Colon (tissue), 2 donors: Measurements from ENCODE around the gene DLG4.
A peak's percentile ranks its signal among the peaks of the same experiment; 100 is the strongest.
"Not testable (repeated sequence)": the region's sequence is repeated elsewhere in the genome, so short reads cannot be mapped to it uniquely, and the experiment has no call there.

Experiments
- FAIRE-seq: peaks from 2 replicates; lab custom pipeline; 2012; peaks lifted over from hg19 to GRCh38; lab: Jason Lieb, UNC
- donor health status: control.
- donor health status: control.

Gene DLG4

DNA sequence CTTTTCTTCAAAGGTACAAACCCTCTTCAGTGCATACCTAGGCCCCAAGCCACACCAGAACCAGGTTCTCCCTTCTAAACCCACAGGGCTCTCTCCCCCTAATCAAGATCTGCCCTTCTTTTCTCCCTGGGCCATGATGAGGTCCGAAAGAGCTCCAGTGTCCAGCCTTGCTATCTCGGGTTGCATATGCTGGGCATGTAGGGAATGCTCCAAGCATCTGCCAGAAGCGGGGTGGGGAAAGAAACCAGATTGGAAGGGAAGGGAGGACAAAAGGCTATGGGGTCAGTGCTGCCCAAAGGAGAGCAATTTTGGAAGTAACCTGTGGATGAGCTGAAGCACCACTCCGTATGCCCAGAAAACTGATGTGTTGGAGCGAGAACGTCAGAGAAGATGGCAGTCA lies 29.6 kb upstream of the DLG4 start:
- FAIRE-seq = no peak

- no peak for FAIRE-seq
These were observed 29.2 kb upstream of the DLG4 start for GRCh38 chr17:7248796-7249195.

- no peak for FAIRE-seq
These were observed 27.1 kb upstream of the DLG4 start for GRCh38 chr17:7246779-7247178.

GRCh38 chr17:7243838-7244237 lies 24.2 kb upstream of the DLG4 start:
- FAIRE-seq = not testable (repeated sequence)

DNA sequence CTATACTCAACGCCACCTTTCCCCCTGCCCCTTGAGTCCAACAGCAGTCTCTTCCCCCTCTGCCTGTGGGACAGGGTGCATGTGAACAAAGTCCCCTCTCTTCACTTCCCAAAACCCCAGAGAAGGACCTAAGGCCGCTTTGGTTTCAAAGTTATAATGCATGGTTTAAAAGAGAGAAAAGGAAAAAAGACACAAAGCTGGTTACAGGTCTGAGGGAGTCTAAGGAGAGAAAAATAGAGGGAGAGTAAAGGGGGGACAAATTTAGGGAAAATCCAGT lies 23.8 kb upstream of the DLG4 start:
- no peak for FAIRE-seq

DNA sequence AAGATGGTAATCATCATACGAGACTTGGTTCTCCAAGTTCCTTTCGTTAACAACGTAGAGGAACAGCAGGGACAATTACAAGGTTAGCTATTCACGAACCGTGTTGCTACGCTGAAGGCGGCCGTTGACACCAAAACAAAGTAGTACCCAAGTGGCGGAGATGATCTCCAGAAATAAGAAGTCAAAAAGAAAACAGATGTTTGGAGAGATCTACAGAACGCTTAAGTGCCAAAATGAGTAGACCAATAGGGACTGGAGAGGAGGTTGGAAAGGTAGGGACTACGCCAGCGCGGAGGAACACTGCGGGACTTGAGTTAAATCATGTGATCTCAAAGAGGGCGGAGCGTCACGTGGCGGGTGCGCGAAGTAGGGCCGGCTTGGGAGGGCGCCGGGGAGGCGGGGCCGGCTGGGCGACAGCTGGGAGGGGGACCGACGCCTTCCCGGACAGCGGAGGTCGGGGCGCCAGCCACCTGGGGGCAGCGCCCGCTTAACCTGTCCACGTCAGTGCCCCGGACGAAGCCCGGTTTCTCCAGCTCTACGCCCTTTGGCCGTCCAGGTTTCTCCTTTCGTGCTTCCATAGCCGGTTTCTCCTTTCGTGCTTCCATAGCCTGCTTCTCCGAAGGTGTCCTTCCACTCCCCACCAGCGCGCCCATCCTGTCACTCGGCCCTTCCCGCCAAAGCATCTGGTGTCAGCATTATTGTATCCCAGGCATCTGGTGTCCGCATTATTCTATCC lies 23.2 kb upstream of the DLG4 start:
- FAIRE-seq = no peak

DNA sequence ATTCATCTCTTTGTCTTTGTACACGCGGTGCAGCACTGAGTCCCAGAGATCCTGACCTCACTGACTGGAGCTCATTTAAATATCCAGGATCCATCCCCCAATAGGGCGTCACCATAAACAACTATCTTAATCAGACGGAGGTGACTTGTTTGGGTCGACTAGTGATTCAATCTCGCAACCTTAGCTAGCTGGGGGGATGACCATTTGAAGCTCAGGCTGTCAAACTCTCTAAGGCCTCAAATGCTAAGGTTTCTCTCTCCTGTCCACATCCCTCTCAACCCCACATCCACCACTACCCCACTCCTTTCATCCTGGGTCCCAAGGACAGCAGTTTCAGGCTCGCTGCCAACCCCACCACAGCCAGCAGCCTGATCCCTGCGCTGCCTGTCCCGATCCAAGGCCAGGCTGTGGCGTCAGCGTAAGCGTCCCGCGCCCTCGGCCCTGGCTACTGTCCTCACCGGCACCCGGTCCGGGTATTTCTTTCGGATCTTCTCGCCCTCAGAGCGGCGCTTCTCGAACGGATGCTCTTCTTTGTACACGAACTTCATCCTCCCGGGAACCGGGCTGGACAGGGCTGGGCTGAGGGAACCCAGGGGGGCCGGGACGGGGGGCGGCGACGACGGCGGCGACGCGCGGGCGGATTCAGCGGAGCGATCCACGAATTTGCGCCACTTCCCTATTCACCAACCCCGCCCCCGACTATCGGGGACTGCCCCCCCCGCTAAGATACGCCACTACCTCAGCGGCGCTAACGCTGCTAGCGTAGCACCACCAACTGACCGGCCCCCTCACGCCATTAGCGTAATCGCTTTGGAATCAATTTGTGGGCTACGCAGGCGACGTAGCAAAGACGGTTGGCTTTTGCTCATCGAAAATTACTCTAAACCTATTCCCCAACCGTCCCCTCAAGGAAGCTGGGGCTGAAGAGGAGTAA lies 22.4 kb upstream of the DLG4 start, which contains the start of gene GABARAP:
TSS of gene GABARAP (minus strand) at position 667 of the 934 bp plus-strand sequence. CDS start at position 548, 119 bp downstream.
- FAIRE-seq = no peak

- no peak for FAIRE-seq
These were observed 21.6 kb upstream of the DLG4 start for GRCh38 chr17:7241090-7241733.

DNA sequence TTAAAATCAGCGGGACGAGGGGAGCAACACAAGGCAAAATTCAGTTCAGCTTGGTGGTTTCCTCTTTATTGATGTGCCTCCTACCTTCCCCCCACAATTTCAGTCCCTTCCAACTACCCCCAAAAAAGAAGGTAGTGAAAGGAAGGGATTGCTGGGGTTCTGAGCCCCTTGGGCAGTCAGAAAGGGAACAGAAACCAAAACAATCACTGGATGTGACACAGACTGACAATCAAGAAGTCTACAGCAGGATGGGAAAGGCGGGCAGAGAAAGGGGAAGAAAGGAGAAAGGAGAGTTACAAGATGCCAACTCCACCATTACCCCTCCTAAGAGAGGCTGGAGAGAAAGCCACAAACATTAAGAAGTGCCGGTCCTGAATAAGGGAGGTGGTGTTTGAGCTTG lies 20.7 kb upstream of the DLG4 start:
- no peak for FAIRE-seq

DNA sequence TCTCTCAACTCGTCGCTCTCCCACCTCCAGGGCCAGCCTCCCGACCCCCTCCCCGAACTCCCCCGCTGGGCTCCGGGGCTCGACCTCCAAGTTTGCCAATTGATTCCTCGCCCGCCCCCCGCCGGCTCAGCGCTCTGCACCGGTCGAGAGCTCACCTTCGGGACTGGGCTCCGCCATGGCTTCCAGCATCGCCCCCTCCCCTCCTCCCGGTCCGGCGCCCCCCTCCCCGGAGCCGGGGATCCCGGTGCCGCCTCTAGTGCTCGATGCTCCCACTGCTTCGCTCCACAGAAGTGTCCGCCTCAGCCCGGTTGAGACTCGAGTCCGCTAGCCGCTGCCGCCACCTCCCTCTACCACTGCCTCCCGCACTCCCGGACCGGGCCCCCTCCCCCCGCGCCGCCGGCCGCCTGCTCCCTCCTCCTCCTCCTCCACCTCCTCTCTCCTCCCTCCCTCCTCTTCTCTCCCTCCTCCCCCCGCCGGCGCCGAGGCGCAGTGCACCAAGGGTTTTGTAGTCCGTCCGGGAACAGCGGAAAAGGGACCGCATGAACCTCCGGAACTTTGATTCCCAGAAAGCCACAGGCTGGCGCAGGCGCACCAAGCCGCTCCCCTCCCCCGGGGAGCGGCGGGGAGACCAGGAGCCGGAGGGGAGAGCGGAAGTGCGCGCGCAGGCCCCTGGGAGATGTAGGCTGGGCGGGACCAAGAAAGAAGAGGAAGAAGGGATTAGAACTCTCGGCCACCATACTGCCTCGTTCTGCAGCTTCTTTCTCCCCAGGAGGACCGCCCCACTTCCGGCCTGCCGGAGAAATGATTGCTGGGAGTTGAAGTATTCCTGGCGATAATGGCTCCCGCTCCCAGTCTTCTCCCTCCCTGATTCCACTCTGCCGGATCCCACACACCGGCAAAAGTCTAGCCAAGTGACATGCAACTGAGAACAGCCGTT lies 19.7 kb upstream of the DLG4 start, which contains the start of gene PHF23:
TSS of gene PHF23 (minus strand) at position 367 of the 937 bp plus-strand sequence. CDS start at position 189, 178 bp downstream.
- FAIRE-seq = peak; percentile 47

DNA sequence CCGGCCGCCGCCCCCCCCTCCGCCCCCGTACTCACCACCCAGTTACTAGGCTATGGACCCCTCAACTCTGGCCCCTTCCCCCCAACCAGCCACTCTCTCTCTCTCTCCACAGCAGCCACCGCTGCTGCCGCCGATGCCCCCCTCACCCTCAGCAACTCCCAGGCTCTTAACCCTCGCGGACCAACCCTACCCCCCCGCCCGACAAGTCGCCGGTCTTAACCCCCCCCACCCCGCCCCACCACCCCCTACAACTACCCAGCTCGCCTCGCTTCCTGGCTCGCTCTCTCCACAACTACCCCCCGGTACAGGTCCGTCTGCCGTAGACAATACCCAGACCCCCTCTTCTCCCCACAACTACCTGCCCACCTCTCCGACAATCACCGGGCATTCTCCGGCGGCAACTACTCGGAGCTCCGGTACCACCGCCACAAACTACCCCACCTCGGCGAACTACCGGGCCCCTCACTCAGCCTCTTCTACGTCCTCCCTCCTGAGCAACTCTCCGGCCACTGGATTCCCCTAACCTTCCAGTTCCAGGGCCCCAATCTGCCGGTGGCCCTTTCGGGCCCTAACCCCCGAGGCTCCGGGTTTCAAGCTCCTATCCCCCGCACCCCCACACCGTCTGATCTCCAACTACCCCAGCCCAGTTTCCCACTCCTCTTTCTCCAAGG lies 18.9 kb upstream of the DLG4 start:
- FAIRE-seq = no peak

GRCh38 chr17:7237761-7238419 lies 18.3 kb upstream of the DLG4 start:
- no peak for FAIRE-seq

- FAIRE-seq = no peak
These were observed 17.7 kb upstream of the DLG4 start for GRCh38 chr17:7237266-7237760.

DNA sequence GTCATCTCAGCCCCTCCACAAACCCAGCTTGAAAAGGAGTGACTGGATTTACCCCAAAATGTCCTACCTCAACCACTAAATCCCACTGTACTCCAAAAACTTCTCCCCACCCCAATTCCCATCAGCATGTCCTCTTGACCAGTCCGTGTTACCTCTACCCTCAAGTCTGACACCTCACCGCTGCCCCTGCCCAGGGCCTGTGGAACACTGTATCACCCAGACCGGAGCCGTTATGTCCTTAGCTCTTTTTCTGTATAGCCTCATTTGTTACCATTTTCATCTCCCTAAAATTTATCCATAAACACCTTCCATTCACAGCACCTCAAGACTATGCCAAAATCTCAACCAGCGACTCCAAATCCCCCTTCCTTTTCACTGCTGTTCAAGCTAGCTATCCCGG lies 17.2 kb upstream of the DLG4 start:
- no peak for FAIRE-seq

- FAIRE-seq = no peak
These were observed 16.3 kb upstream of the DLG4 start for GRCh38 chr17:7235693-7236665.

DNA sequence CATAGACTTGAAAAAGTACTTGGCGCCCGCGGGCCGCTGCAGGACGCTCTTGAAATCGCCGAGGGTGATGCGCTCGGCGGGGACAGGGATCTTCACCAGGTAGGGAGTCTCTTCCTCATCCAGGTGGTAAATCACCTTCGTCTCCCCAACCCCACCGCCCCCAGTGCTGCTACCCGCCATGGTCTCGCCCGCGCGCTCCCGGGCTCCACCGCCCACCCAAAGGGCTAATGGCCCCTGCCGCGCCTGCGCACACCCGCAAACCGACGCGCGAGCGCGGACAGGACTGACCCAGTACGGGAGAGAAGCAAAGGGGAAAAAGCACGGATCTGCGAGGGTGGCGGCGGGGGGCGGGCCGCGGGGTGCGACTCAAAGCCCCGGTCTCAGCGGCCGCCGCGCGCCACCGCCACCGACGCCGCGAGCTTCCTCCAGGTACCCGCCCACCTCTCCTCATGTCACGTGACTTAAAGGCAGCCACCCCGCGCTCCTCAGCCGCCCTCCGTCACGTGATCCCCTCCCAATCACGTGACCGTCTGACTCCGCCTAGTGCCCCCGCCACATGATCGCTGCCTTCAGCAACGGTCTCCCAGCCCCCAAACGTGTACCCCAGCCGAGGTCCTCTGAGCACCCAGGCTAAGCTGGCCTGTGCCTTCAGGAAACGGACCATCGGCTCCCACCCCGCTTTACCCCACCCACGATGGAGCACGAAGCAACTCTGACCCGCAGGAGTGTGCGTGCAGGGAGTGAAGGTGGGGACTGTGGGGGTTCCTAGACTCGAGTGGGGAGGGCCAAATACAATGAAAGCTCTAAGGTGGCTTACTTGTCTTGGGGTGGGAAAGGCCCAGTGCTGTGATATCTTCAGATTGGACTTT lies 14.7 kb upstream of the DLG4 start, which contains the start of gene DVL2:
TSS of gene DVL2 (minus strand) at position 435 of the 869 bp plus-strand sequence. CDS start at position 180, 255 bp downstream.
- FAIRE-seq = no peak

- FAIRE-seq = no peak
These were observed 14.1 kb upstream of the DLG4 start for GRCh38 chr17:7233701-7234082.

DNA sequence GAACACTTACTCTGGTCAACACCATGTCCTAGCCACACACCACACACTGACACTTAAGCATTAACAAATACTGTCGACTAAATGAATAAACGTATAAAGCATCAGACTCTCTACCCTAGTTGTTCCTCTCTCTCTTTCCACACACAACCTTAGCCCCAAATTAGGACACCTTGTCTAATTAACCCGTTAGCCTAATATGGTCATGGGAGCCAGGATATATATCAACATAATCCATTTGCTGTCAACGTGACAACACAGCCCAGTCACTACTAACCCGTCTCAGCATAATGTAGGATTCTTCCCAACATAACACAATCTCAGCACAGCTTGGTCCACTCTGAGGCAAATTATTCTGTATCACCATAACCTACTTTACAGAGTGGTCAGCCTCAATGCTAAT lies 12.5 kb upstream of the DLG4 start:
- FAIRE-seq = no peak
